ENCODE results near the gene ALG1.
"Not testable (repeated sequence)": the region's sequence is repeated elsewhere in the genome, so short reads cannot be mapped to it uniquely, and the experiment has no call there.

Gene ALG1

GRCh38 chr16:5045499-5046115, 26.0 kb upstream of the ALG1 start:
- no peak for DNase-seq

DNA sequence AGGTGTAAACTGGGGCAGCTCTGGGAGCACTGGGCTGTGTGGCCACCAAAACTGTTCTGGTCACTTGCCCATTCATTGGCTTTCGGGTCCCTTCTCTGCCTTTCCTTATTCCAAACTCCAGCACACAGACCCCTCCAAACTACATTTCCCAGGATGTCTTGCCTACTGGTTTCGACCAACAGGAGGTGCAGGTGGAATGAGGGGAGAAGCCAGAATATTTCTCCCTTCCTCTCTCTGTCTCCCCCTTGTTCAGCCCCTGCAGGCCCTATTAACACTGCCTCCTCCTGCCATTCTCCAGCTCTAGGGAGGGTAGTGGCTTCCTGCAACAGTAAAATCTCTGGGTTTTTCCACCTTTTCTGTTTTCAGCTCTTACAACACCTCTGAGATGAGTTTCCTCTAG, 24.7 kb upstream of the ALG1 start:
- DNase-seq = no peak

GRCh38 chr16:5054876-5055865, 16.5 kb upstream of the ALG1 start:
- no peak for DNase-seq

DNA sequence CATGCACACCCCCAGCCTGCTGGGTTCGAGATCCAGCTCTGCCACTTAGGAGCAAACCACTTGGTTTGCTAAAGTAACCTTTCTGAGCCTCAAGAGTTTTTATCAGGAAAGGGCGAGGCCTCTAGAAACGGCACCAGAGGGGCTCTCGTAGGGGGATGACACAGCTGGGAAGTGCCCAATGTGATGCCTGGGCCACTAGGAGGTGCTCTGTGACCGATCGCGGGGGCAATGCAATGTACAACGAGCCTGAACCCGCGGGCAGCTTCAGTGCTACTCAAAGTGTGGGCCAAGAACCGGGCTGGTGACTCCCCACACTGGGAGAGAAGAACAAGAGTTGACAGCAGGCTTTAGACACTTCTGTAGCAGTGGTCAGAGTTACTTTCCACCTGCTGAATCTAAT, 15.3 kb upstream of the ALG1 start:
- peak; percentile 40 for DNase-seq

- no peak for DNase-seq
Observed at GRCh38 chr16:5058476-5058875, 13.2 kb upstream of the ALG1 start.

DNA sequence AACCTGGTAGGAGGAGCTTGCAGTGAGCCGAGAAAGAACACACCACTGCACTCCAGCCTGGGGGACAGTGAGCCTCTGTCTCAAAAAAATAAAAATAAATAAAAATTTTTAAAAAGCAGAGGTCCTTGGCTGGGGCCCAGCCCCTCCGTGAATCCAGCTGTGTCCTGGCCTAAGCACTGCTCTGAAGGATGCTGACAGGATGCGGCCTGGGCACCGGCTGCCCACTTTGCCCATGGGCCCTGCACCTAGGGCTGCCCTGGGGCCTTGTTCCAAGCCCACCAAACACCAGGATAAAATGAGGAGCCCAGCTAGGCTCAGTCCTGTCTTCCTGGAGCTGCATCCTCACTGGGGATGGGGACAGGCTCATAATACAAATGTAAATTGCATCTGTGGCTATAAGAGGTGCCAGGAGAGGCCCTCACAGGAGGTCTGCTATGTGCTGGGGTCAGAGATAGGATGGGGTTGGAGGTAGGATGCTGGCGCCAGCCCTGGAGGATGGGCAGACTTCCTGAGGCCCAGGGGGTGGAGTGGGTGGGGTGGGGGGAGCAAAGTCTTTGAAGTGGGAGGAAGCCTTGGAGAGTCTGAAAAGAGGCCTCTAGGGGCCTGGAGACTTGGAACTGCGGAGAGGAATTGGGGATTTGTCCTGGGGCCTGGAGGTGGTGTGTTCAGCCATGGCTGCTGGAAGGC, 12.1 kb upstream of the ALG1 start:
- no peak for DNase-seq

GRCh38 chr16:5060073-5060641, 11.5 kb upstream of the ALG1 start:
- no peak for DNase-seq

GRCh38 chr16:5062051-5062450, 9.6 kb upstream of the ALG1 start:
- no peak for DNase-seq

DNA sequence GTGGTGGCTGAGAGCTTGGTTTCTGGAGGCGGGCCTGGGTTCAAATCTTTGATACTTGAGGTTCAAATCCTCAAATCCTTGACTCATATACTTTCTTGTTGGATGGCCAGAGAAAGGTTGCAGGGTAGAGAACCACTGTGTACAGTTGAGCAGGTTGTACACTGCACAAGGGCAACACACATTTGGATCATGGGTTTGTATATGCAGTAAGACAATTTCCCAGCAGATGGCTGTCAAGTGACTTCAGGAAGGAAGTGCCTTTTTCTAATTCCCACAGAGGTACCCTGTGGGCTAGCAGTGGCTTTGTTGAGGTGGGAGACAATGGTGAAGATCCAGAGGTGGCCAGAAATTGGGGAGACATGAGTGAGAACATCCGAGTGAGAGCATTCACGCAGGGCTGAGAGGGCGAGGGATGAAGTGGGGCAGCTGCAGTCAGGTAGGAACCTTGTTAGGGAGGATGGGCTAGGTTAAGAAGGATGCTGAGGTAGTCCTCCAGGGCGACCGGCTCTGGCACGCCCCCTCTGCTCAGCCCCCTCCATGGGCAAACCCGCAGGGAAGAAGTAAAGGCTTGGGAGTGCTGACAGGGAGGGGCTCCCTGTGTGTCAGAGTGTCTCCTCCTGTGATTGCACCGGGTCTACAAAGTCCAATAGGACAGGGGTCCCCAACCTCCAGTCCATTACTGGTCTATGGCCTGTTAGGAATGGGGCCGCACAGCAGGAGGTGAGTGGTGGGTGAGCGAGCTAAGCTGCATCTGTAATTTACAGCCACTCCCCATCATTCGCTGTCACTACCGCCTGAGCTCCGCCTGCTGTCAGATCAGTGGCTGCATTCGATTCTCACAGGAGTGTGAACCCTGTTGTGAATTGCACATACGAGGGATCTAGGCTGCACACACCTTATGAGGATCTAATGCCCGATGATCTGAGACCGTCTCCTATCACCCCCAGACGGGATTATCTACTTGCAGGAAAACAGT, 8.6 kb upstream of the ALG1 start:
- DNase-seq = no peak

GRCh38 chr16:5064915-5065314, 6.7 kb upstream of the ALG1 start:
- no peak for DNase-seq

DNA sequence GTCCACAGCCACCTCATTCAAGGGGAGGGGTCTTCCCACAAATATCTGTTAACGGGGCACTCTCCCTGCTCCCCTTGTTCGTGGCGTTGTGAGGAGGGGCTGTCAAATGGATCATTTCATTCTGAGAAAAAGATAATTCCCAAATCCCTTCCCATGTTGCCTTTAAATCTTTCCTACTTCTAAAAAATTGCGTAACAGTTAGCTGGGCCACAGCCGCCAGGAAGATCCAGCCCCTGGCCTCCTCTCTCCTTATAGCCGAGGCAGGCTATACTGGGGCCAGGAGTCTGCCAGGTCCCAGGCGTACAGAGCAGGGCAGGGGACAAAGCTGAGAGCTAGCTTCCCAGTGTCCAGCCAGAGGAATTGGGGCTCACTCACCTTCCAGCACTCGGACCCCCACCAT, 6.3 kb upstream of the ALG1 start:
- DNase-seq = no peak

- DNase-seq = no peak
Observed at GRCh38 chr16:5065813-5066212, 5.8 kb upstream of the ALG1 start, which contains the start of gene C16orf89. C16orf89 (minus strand) TSS chr16:5065956; CDS start chr16:5065908, 48 bp downstream.

DNA sequence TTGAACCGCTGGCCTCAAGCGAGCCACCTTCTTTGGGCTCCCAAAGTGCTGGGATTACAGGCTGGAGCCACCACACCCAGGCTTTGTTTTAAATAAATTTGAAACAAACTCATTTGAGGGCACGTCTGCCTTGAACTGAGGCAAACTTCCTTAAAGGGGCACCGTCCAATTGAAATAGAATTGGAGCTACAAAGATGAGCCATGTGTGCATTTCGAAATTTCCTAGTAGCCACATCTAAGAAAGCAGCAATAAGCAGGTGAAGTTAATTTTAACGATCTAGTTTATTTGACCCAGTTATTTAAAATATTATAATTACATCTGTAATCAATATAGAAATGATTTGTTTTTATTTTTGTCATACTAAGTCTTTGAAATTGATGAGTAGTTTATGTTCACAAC, 5.1 kb upstream of the ALG1 start:
- DNase-seq = no peak

DNA sequence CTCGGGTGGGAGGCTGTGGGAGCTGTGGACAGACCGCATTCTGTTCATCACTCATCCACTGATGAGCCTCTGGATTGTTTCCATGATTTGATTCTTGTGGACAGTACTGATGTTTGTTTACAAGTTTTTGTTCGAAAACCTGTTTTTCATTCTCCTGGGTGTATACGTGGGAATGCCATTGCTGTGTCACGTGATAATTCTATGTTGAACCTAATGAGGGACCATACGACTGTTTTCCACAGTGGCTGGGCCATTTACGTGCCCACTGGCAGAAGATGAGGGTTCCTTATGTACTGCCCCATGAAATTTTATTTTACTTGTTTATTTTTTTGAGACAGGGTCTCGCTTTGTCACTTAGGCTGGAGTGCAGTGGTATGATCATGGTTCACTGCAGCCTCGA, 2.6 kb upstream of the ALG1 start:
- no peak for DNase-seq

DNA sequence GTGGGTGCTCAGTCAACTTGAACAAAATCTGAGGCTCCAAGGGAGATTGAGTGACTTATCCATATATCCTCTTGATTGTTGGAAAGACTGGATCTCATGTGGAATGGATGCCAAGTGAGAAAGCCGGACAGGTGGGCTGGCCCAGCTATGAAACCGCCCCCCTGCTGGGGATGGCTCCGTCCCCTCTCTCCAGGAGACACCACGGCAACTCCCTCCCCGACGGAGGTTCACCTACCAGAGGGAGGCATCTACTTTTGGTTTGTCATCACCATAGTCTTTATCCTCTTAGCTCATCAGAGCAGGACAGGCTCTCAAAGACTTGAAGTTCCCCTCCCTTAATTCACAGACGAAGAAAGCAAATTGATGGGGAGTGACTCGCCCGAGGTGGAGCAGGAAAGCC, 1.8 kb upstream of the ALG1 start:
- DNase-seq = no peak

- DNase-seq = no peak
Observed at GRCh38 chr16:5070431-5071186, 1.0 kb upstream of the ALG1 start.

GRCh38 chr16:5071341-5071680, 332 bp upstream of the ALG1 start:
- DNase-seq = no peak

- no peak for DNase-seq
Observed at GRCh38 chr16:5072334-5073278, 963 bp downstream of the ALG1 start.

DNA sequence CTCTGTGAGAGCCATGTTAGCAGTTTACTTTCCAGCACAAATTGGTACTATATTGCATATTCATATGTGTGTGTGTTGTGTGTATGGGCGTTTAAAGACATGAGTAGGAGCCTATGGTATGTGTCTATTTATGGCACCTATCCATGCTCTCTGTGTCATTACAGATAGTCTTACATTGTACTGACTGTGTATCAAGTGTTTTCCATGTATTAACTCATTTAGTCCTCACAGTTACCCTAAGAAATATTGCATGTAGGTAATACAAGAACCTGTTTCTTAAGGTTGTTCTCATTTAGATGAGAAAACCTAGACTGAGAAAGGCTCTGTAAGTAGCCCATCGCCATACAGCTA, 1.6 kb downstream of the ALG1 start:
- DNase-seq = no peak

GRCh38 chr16:5073771-5074170, 2.1 kb downstream of the ALG1 start:
- DNase-seq = not testable (repeated sequence)

All from stimulated activated CD4-positive, alpha-beta T cell treated with anti-CD3 and anti-CD28 coated beads, Interleukin-4, amount 100 ng/mL, for 24 hours (primary cell).